GM18870 (cell line): ENCODE measurements around the gene CFHR2.

ENCODE experiments used
- ATAC-seq: cut with Tn5 transposase; IDR thresholded peaks from one replicate; pipeline ENCODE4 v1.9.1; 2021; ENCODE audit warnings: moderate library complexity; ENCODE audit not compliant: unreplicated experiment

Gene CFHR2

DNA sequence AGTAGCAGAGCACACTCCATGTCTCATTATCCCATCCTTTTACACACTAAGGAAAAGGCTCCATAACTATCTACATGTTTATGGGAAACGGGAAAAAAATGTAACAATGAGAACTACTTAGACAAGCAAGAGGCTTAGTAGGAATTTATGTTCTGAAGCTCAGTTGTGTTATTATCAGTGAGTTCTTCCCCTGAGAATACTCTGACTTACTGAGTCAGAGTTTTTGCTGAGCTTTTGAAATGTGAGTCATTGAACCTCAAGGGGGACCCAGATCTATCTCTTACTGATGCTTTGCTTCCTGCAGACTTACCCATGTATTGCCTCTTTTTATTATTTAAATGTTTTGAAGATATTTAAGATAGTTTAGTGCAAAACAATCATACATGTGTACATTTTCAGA lies 53.9 kb downstream of the CFHR2 start:
- ATAC-seq: no peak

DNA sequence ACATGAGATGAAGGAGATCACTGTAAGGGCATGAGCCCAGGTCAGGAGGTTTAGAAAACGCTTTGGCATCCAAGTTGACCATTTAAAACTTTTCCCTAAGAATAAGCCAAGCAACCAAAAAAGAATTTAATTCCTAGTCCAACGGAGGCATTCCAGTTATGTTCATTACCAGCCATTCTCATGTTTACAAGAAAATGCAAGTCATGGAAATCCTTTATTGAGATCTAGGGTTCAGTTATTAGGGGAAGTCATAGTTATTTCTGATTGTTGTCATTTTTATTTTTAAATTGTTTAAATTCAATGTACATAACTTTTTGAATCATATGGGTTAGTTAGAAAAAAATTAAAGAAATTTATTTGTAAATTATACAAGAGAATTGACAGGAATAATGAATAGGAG lies 58.3 kb downstream of the CFHR2 start:
- no peak for ATAC-seq

DNA sequence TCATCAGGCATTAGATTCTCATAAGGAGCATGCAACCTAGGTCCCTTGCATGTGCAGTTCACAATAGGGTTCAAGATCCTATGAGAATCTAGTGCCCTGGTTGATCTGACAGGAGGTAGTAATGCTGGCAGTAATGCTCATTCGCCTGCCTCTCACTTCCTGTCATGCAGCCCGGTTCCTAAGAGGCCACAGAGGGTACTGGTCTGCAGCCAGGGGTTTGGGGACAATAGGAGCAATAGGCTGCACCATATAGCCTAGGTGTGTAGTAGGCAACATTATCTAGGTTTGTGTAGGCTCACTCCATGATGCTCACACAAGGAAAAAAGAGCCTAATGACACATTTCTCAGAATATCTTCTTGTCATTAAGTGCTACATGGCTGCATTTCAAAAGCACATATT lies 59.6 kb downstream of the CFHR2 start:
- ATAC-seq: no peak

DNA sequence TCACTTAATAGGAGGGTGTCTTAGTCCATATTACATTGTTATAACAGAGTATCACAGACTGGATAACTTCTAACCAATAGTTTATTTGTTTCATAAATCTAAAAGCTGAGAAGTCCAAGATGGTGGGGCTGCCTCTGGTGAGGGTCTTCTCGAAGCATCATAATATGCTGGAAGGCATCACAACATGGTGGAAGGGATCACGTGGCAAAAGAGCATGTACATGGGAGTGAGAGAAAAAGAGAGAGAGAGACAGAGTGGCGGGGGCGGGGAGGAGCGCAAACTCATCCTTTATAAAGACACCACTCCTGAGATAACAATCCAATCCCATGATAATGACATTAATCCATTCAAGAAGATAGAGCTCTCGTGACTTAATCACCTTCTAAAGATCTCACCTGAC lies 65.3 kb downstream of the CFHR2 start:
- ATAC-seq: no peak
